ENCODE measurements around the gene TMCC1.

TMCC1 gene

DNA sequence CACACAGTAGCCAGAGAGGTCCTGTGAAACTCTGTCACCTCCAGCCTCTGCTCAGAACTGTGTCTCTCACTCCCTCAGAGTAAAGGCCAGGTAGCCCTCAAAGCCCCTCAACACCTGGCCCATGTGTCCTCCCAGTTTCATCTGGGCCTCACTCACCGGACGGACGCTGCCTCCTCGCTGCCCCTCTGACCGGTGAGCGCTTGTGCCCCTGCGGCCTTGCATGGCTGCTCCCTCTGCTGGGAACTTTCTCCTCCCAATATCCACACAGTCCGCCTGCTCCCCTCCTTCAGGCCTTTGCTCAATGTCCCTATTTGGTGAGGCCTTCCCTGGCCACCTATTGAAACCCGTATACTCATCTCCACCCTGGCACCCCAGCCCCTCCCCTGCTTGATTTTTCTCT, 44.2 kb upstream of the TMCC1 start:
- Histone ChIP-seq H3K9me3 (ENCODE audit: severe bottlenecking) (no peaks in the 10 kb centered on the region), H3K27ac (no peak overlapping the region), H3K27me3 (ENCODE audit: insufficient read depth, low read depth, severe bottlenecking) (no peaks in the 10 kb centered on the region), H3K36me3 (no peaks in the 10 kb centered on the region), H3K4me3 (ENCODE audit: low read depth, low read length) (no peak overlapping the region)
- TF ChIP-seq, protein P1, sequence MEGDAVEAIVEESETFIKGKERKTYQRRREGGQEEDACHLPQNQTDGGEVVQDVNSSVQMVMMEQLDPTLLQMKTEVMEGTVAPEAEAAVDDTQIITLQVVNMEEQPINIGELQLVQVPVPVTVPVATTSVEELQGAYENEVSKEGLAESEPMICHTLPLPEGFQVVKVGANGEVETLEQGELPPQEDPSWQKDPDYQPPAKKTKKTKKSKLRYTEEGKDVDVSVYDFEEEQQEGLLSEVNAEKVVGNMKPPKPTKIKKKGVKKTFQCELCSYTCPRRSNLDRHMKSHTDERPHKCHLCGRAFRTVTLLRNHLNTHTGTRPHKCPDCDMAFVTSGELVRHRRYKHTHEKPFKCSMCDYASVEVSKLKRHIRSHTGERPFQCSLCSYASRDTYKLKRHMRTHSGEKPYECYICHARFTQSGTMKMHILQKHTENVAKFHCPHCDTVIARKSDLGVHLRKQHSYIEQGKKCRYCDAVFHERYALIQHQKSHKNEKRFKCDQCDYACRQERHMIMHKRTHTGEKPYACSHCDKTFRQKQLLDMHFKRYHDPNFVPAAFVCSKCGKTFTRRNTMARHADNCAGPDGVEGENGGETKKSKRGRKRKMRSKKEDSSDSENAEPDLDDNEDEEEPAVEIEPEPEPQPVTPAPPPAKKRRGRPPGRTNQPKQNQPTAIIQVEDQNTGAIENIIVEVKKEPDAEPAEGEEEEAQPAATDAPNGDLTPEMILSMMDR (IDR thresholded peaks at IDR 0.05; ENCODE audit: low read depth, low read length) = peak; percentile 19; the same call in 1 of the 2 replicates
- DNase-seq = no peak

DNA sequence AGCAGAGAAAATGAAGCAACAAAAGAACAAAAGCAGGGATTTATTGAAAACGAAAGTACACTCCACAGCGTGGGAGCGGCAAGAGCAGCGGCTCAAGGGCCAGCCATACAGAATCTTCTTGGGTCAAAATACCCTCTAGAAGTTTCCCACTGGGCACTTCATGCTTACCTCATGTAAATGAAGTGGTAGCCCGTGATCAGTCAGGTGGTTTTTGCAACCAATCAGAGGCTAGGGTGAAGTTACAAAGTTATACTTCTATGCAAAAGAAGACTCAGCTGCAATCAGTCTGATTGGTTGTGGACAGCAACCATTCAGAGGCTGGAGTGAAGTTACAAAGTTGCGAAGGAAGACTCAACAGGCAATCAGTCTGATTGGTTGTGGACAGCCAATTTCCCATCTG, 43.2 kb upstream of the TMCC1 start:
- Histone ChIP-seq H3K4me3 (ENCODE audit: low read depth, low read length) (no peak overlapping the region), H3K27me3 (ENCODE audit: insufficient read depth, low read depth, severe bottlenecking) (no peaks in the 10 kb centered on the region), H3K27ac (no peak overlapping the region), H3K9me3 (ENCODE audit: severe bottlenecking) (no peaks in the 10 kb centered on the region), H3K36me3 (no peaks in the 10 kb centered on the region)
- TF ChIP-seq, protein P1 (IDR thresholded peaks at IDR 0.05; ENCODE audit: low read depth, low read length) = no peak
- no peak for DNase-seq

DNA sequence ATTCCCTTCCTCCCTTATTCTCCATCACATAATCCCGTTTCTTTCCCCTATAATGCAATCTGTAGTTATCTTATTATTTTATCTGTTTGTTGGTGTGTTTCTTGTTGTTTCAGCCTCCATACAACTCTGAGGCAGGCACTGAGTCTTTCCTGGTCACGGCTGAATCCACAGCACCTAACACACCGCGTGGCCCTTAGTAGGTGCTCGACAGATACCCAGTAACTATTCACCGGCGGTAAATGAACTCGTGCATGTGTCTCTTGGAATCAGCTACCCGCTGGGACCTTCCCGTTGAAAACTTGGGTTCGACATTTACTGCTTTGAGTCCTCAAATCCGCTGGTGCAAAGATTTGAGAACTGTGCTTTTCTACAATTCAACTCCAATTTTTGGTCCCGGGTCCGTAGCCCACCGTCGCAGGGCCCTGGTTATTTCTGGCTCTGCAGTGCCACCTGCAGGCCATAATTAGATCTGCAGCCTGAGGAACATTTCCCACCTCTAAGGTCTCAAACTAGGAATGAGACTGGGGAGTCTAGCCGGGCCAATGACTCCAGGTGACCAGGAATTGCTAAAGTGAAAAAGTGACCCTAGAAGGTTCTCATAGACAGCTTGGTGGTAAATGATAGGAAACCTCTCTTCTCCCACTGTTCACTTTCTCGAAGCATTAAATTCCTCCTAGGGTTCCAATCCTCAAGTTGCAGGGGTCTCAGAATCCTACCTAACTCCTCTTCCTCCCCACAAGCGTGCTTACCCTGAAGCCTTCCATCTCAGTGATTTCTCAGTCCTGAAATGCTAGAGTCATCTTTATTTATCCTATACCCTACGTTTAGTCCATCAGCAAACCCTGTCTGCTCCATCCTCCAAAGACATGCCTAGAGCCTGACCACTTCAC, 41.0 kb upstream of the TMCC1 start:
- Histone ChIP-seq H3K9me3 (ENCODE audit: severe bottlenecking) (peaks cover 10% of the 10 kb centered on the region), H3K27ac (no peak overlapping the region), H3K4me3 (ENCODE audit: low read depth, low read length) (peak overlapping the region; percentile 35), H3K27me3 (ENCODE audit: insufficient read depth, low read depth, severe bottlenecking) (no peaks in the 10 kb centered on the region), H3K36me3 (no peaks in the 10 kb centered on the region)
- DNase-seq = no peak
- TF ChIP-seq, protein P1 (IDR thresholded peaks at IDR 0.05; ENCODE audit: low read depth, low read length) = peak; percentile 69

DNA sequence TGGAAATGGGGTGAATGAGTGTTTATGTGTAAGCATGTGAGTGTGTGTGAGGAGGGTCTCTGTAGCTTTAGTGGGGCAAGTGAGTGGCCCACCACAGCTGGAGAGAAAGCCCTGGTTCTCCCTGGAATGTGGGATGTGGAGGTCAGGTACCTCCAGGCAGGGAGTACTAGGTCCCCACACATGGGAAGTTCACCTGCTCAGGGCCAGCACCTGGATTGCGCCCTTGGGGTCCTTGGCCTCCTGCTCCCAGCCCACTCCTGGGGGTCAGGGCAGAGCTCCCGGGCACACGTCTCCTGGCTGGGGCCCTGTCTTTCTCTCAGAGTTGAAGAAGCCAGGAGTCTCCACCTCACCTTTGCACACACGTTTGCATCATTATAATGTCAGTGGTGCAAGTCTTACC, 40.0 kb upstream of the TMCC1 start:
- Histone ChIP-seq H3K27me3 (ENCODE audit: insufficient read depth, low read depth, severe bottlenecking) (no peaks in the 10 kb centered on the region), H3K36me3 (no peaks in the 10 kb centered on the region), H3K9me3 (ENCODE audit: severe bottlenecking) (peaks cover 10% of the 10 kb centered on the region), H3K27ac (no peak overlapping the region), H3K4me3 (ENCODE audit: low read depth, low read length) (no peak overlapping the region)
- TF ChIP-seq, protein P1 (IDR thresholded peaks at IDR 0.05; ENCODE audit: low read depth, low read length) = no peak
- DNase-seq = no peak

DNA sequence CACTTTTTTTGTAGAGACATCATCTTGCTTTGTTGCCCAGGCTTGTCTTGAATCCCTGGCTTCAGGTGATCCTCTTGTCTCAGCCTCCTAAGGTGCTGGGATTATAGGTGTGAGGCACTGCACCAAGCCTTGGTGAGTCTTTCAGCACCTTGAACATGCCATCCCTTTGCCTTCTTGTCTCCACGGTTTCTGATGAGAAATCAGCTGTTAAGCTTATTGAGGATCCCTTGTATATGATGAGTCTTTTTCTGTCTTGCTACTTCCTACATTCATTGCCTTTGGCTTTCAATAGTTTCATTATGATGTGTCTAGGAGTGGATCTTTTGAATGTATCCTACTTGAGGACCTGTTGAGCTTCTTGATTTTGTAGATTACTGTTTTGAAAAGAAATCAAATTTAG, 35.9 kb upstream of the TMCC1 start:
- Histone ChIP-seq H3K9me3 (ENCODE audit: severe bottlenecking) (peaks cover 10% of the 10 kb centered on the region), H3K27me3 (ENCODE audit: insufficient read depth, low read depth, severe bottlenecking) (no peaks in the 10 kb centered on the region), H3K36me3 (no peaks in the 10 kb centered on the region), H3K4me3 (ENCODE audit: low read depth, low read length) (no peak overlapping the region), H3K27ac (no peak overlapping the region)
- TF ChIP-seq, protein P1 (IDR thresholded peaks at IDR 0.05; ENCODE audit: low read depth, low read length) = no peak
- DNase-seq = no peak
